H1 (cell line): Measurements from ENCODE around the gene SAFB. TPM values are rescaled to one million over a fixed set of nuclear protein-coding genes. Genes with fewer than 3 reads are reported as not detected.

Source experiments
- CTCF ChIA-PET: fragments of 300-600 bp; sonication (Branson Sonifier 250); formaldehyde crosslinking; loops from one replicate; lab custom pipeline; 2021; ENCODE audit not compliant: partially characterized antibody; lab: Charles Lee
- POLR2A ChIA-PET: fragments of 300-600 bp; sonication (Branson Sonifier 250); formaldehyde crosslinking; loops from one replicate; lab custom pipeline; 2021; ENCODE audit warnings: inconsistent platforms; ENCODE audit not compliant: partially characterized antibody; lab: Charles Lee
- DNase-seq, 2 experiments: peaks; one replicate each; pipeline versions ENCODE4 v3.0.0 to v3.0.0-alpha.2; 2010 to 2022; ENCODE audit warnings: low spot score in 2 of 2, low read depth in 1 of 2, mixed read lengths in 1 of 2
- FAIRE-seq: peaks from 2 replicates; lab custom pipeline; 2011; peaks lifted over from hg19 to GRCh38; lab: Jason Lieb, UNC
- H2AFZ ChIP-seq: 2 replicates; pipeline ENCODE4 v1.8.1; 2012; ENCODE audit warnings: low read length, inconsistent platforms
- H2AK5ac ChIP-seq: 2 replicates; pipeline ENCODE4 v1.6.1; 2013; ENCODE audit warnings: low read depth, low read length
- H2BK120ac ChIP-seq: replicated peaks from 2 replicates; pipeline ENCODE3; 2013; ENCODE audit warnings: low read depth, low read length, inconsistent platforms
- H2BK12ac ChIP-seq: 2 replicates; pipeline ENCODE4 v1.6.1; 2013; ENCODE audit warnings: low read depth, low read length
- H2BK15ac ChIP-seq: 2 replicates; pipeline ENCODE4 v1.6.1; 2013; ENCODE audit warnings: low read length
- H2BK20ac ChIP-seq: 2 replicates; pipeline ENCODE4 v1.6.1; 2013; ENCODE audit warnings: low read length
- H2BK5ac ChIP-seq: 2 replicates; pipeline ENCODE4 v1.6.1; 2013; ENCODE audit warnings: low read depth, low read length
- H3K14ac ChIP-seq: 2 replicates; pipeline ENCODE4 v1.6.1; 2013; ENCODE audit warnings: inconsistent platforms; ENCODE audit not compliant: insufficient read length
- H3K18ac ChIP-seq: 2 replicates; pipeline ENCODE4 v1.6.1; 2013; ENCODE audit warnings: low read length; ENCODE audit errors: extremely low read depth
- H3K23ac ChIP-seq: 2 replicates; pipeline ENCODE4 v1.6.1; 2013; ENCODE audit warnings: inconsistent platforms; ENCODE audit not compliant: insufficient read length
- H3K23me2 ChIP-seq: 2 replicates; pipeline ENCODE4 v1.6.1; 2013; ENCODE audit warnings: low read depth, low read length
- H3K27ac ChIP-seq: 2 replicates; pipeline ENCODE4 v1.6.1; 2011; ENCODE audit warnings: low read depth, low read length, inconsistent platforms
- H3K27me3 ChIP-seq, 4 experiments: replicated peaks in 1 of 4; 1 replicate in 1 of 4; 2 replicates in 3 of 4; pipeline versions ENCODE4 v1.6.1 to v1.8.1; 2011 to 2013; ENCODE audit warnings: low read length in 3 of 4, mild to moderate bottlenecking in 3 of 4, inconsistent platforms in 2 of 4, mixed read lengths in 2 of 4, moderate library complexity in 1 of 4; ENCODE audit not compliant: control insufficient read depth in 3 of 4, insufficient read depth in 3 of 4; ENCODE audit errors: extremely low read depth in 1 of 4
- H3K36me3 ChIP-seq, 4 experiments: 2 replicates each; pipeline versions ENCODE4 v1.6.1 to v1.8.1; 2011 to 2013; ENCODE audit warnings: mild to moderate bottlenecking in 4 of 4, low read length in 3 of 4, moderate library complexity in 2 of 4, control low read depth in 1 of 4, inconsistent platforms in 1 of 4; ENCODE audit not compliant: insufficient read depth in 4 of 4, control insufficient read depth in 2 of 4
- H3K4ac ChIP-seq: replicated peaks from 2 replicates; pipeline ENCODE3; 2013; ENCODE audit warnings: low read length, low read depth, mixed read lengths, inconsistent platforms; ENCODE audit not compliant: insufficient read length
- H3K4me1 ChIP-seq, 4 experiments: replicated peaks in 1 of 4; 1 replicate in 1 of 4; 2 replicates in 3 of 4; pipeline versions ENCODE4 v1.6.1 to v1.8.1; 2011 to 2013; ENCODE audit warnings: low read length in 3 of 4, inconsistent platforms in 2 of 4, mixed read lengths in 1 of 4; ENCODE audit not compliant: insufficient read depth in 4 of 4, control insufficient read depth in 3 of 4
- H3K4me2 ChIP-seq, 2 experiments: 2 replicates each; pipeline versions ENCODE4 v1.6.1 to v1.8.1; 2011 to 2013; ENCODE audit warnings: low read depth in 2 of 2, low read length in 2 of 2, control low read depth in 1 of 2, inconsistent platforms in 1 of 2, mild to moderate bottlenecking in 1 of 2; ENCODE audit not compliant: insufficient read depth in 1 of 2
- H3K4me3 ChIP-seq, 4 experiments: fragments of 200-600, 300-600 bp in 1 of 4; sonication (generic), shearing (Covaris generic), sonication (Bioruptor Twin) in 1 of 4; 2 replicates each; pipeline versions ENCODE4 v1.5.1 to v1.8.1; 2011 to 2016; ENCODE audit warnings: low read length in 4 of 4, low read depth in 3 of 4, control low read depth in 2 of 4, inconsistent platforms in 2 of 4, mild to moderate bottlenecking in 2 of 4, mixed read lengths in 1 of 4, moderate library complexity in 1 of 4; ENCODE audit not compliant: insufficient read depth in 2 of 4; ENCODE audit errors: extremely low read depth in 1 of 4
- H3K56ac ChIP-seq: replicated peaks from 2 replicates; pipeline ENCODE3; 2013; ENCODE audit warnings: low read depth, mild to moderate bottlenecking, mixed read lengths, low read length, inconsistent platforms; ENCODE audit not compliant: insufficient read length
- H3K79me1 ChIP-seq: 2 replicates; pipeline ENCODE4 v1.6.1; 2013; ENCODE audit warnings: low read depth, low read length, control low read depth
- H3K79me2 ChIP-seq, 2 experiments: 2 replicates each; pipeline versions ENCODE4 v1.6.1 to v1.8.1; 2012 to 2013; ENCODE audit warnings: low read length in 2 of 2, mild to moderate bottlenecking in 2 of 2, inconsistent platforms in 1 of 2; ENCODE audit not compliant: insufficient read depth in 2 of 2, control insufficient read depth in 1 of 2
- H3K9ac ChIP-seq, 4 experiments: replicated peaks in 1 of 4; 1 replicate in 1 of 4; 2 replicates in 3 of 4; pipeline versions ENCODE4 v1.6.1 to v1.8.1; 2011 to 2013; ENCODE audit warnings: low read depth in 3 of 4, low read length in 3 of 4, control low read depth in 2 of 4, mild to moderate bottlenecking in 2 of 4, moderate library complexity in 2 of 4, inconsistent platforms in 1 of 4; ENCODE audit errors: extremely low read depth in 1 of 4
- H3K9me3 ChIP-seq, 2 experiments: 2 replicates each; pipeline versions ENCODE4 v1.6.1 to v1.8.1; 2012 to 2013; ENCODE audit warnings: mild to moderate bottlenecking in 2 of 2, moderate library complexity in 2 of 2, control low read depth in 1 of 2, inconsistent platforms in 1 of 2, low read depth in 1 of 2, low read length in 1 of 2, mixed read lengths in 1 of 2; ENCODE audit not compliant: insufficient read depth in 2 of 2
- H4K20me1 ChIP-seq, 2 experiments: replicated peaks in 1 of 2; 2 replicates each; pipeline versions ENCODE3 to v1.8.1; 2011 to 2013; ENCODE audit warnings: inconsistent platforms in 2 of 2, low read length in 2 of 2, mild to moderate bottlenecking in 1 of 2; ENCODE audit not compliant: insufficient read depth in 2 of 2, control insufficient read depth in 1 of 2
- H4K5ac ChIP-seq: 2 replicates; pipeline ENCODE4 v1.6.1; 2013; ENCODE audit warnings: low read length, low read depth, mixed read lengths, inconsistent platforms; ENCODE audit not compliant: insufficient read length
- H4K8ac ChIP-seq: 2 replicates; pipeline ENCODE4 v1.8.0; 2013; ENCODE audit warnings: mild to moderate bottlenecking, moderate library complexity, low read length, inconsistent platforms; ENCODE audit not compliant: insufficient read depth; ENCODE audit errors: extremely low read depth
- H4K91ac ChIP-seq: replicated peaks from 2 replicates; pipeline ENCODE3; 2013; ENCODE audit warnings: low read length, mixed read lengths, inconsistent platforms; ENCODE audit not compliant: insufficient read length
- TBP ChIP-seq: IDR thresholded peaks from 2 replicates; pipeline ENCODE4 v1.6.1; 2011; ENCODE audit warnings: low read depth, low read length, improper control_type of control experiment
- WGBS, 2 experiments: shearing (Covaris generic) in 1 of 2; methylation state at CpG; one replicate each; pipeline versions ENCODE4 v1.1.6 to v1.1.7; 2013 to 2015; ENCODE audit warnings: low lambda C conversion rate in 2 of 2, mixed read lengths in 2 of 2, inconsistent platforms in 1 of 2, low coverage in 1 of 2, missing lambda C conversion rate in 1 of 2; ENCODE audit not compliant: insufficient replicate concordance in 2 of 2, insufficient coverage in 1 of 2, insufficient read length in 1 of 2; ENCODE audit errors: extremely low coverage in 1 of 2, missing lambda C conversion rate in 1 of 2; 5-methylcytosine and 5-hydroxymethylcytosine counted together
- polyA plus RNA-seq, 7 experiments: library from polyadenylated mRNA; depleted of rRNA in 3 of 7; stranded (reverse) in 5 of 7; unstranded in 2 of 7; fragments of >200 nt in 5 of 7; fragments of 200-250 nt in 2 of 7; gene quantifications; 1 replicate in 5 of 7; 2 replicates in 1 of 7; 4 replicates in 1 of 7; pipeline versions ENCODE4 v1.2.1 to v1.2.3, GENCODE V29; 2011 to 2013; ENCODE audit warnings: missing spikeins in 2 of 7, mixed read lengths in 2 of 7
- total RNA-seq: library from RNA; stranded (reverse); fragmentation: NEBNext Ultra II Directional; extraction: Animal tissue kit (Norgen Biotek cat#: 25700); gene quantifications from 2 replicates; pipeline ENCODE4 v1.2.1, GENCODE V29; 2021
- TF ChIP-seq, protein P1 (sequence below), 3 experiments: IDR thresholded peaks; 1 replicate in 2 of 3; 2 replicates in 1 of 3; pipeline versions ENCODE4 v1.5.1 to v1.6.1; 2011; ENCODE audit warnings: low read length in 3 of 3, mild to moderate bottlenecking in 3 of 3, inconsistent platforms in 2 of 3, low read depth in 1 of 3, moderate library complexity in 1 of 3; ENCODE audit not compliant: insufficient read depth in 1 of 3; ENCODE audit errors: control extremely low read depth in 1 of 3

SAFB gene
- total and polyA plus RNA-seq, 2 of the 8 experiments (the other 6 are each of a cell fraction or from before 2014, with no cell fraction given), result 27.0 to 110 TPM

DNA sequence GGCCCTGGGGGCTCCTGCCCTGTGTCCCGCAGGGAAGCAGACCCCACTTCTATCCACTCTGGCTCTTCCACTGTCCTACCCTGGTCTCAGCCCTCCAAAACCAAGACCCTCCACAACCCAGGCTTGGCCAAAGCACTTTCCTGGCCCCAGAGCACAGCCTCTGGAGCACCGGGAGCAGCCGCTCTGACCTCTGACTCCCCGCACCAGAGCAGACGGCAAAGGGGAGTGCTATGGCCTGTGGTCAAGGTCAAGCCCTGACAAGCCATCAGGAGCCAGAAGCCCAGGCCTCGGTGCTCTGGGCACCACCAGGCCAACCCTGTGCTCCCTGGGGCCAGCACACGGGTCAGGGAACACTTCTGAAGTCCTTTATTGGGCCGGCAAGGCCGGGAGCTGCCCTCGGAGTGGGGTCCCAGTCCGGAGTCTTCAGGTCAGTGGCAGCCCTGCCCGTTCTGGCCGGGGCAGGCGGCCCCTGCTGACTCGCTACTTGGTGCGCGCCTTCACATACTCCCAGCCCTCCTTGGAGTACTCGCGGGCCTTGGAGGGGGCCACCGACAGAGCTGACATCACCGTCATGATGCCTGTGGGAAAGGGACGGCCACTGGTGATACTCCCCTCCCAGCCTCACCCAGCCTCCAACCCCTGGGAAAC, 55.3 kb downstream of the SAFB start:
- Histone ChIP-seq H3K18ac (no peak overlapping the region), H3K27me3 (no peaks in the 10 kb centered on the region), H2BK5ac (no peak overlapping the region), H3K9ac (no peak overlapping the region), H2BK15ac (no peak overlapping the region), H3K79me1 (peaks cover 3% of the 10 kb centered on the region; the same call in 1 of the 2 replicates), H4K5ac (no peak overlapping the region), H2BK20ac (no peak overlapping the region), H3K27ac (no peak overlapping the region), H3K23me2 (peaks cover 22% of the 10 kb centered on the region; the same call in 1 of the 2 replicates), H3K36me3 (no peaks in the 10 kb centered on the region), H3K4me2 (no peak overlapping the region), H3K23ac (no peak overlapping the region), H3K4me3 (no peak overlapping the region), H2AFZ (no peak overlapping the region), H3K56ac (no peak overlapping the region), H2BK12ac (no peak overlapping the region), H3K4me1 (peaks cover 0 to 14% (median 2%) of the 10 kb centered on the region in 4 experiments; a peak in 5 of 7 replicates), H2BK120ac (no peak overlapping the region), H2AK5ac (no peak overlapping the region), H4K91ac (no peak overlapping the region), H3K79me2 (no peaks in the 10 kb centered on the region), H3K14ac (no peak overlapping the region), H3K4ac (no peak overlapping the region), H4K8ac (peak overlapping the region; percentile 57; the same call in 1 of the 2 replicates), H4K20me1 (peaks cover 0 to 8% of the 10 kb centered on the region in 2 experiments), H3K9me3 (no peaks in the 10 kb centered on the region)
- CTCF ChIA-PET, result interaction anchor here (3.0 kb wide), 1 partner anchor 11 kb away, joined by 26 read pairs; the partner anchor contains the start of gene RPL36
- FAIRE-seq (no peak), DNase-seq (no peak)
- WGBS, 2 experiments, result 91% methylated on average over 16 of the region's 22 CpGs; no CpG with 5 or more reads in 1 of the 2 experiments
- no peak for TF ChIP-seq TBP
- TF ChIP-seq, protein P1, sequence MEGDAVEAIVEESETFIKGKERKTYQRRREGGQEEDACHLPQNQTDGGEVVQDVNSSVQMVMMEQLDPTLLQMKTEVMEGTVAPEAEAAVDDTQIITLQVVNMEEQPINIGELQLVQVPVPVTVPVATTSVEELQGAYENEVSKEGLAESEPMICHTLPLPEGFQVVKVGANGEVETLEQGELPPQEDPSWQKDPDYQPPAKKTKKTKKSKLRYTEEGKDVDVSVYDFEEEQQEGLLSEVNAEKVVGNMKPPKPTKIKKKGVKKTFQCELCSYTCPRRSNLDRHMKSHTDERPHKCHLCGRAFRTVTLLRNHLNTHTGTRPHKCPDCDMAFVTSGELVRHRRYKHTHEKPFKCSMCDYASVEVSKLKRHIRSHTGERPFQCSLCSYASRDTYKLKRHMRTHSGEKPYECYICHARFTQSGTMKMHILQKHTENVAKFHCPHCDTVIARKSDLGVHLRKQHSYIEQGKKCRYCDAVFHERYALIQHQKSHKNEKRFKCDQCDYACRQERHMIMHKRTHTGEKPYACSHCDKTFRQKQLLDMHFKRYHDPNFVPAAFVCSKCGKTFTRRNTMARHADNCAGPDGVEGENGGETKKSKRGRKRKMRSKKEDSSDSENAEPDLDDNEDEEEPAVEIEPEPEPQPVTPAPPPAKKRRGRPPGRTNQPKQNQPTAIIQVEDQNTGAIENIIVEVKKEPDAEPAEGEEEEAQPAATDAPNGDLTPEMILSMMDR (IDR thresholded peaks at IDR 0.05; ENCODE audit: control extremely low read depth in 1 of 3, insufficient read depth in 1 of 3, low read depth in 1 of 3, low read length in 3 of 3), result no peak
- POLR2A ChIA-PET, result interaction anchor here (0.6 to 4.1 kb wide), 7 partner anchors 9 to 40 kb away, joined by 3 to 51 read pairs (median 5); partner anchors contain the start of gene RPL36
